Liver (tissue), 9 donors: ENCODE results near the gene KDM2A. TPM values are rescaled to one million over a fixed set of nuclear protein-coding genes. Genes with fewer than 3 reads are reported as not detected.

Experiments
- DNase-seq: peaks from one replicate; pipeline ENCODE4 v3.0.0-alpha.2; 2017; ENCODE audit warnings: low spot score
- H3K27ac ChIP-seq, 2 donors: one replicate each; pipeline ENCODE4 v1.7.0; 2013; ENCODE audit warnings: inconsistent platforms in 2 of 2, low read length in 2 of 2, control low read depth in 1 of 2, low read depth in 1 of 2, mild to moderate bottlenecking in 1 of 2
- H3K27me3 ChIP-seq, 4 donors: one replicate each; pipeline versions ENCODE4 v1.6.1 to v1.7.0; 2013; ENCODE audit warnings: low read length in 3 of 4, inconsistent platforms in 1 of 4, mild to moderate bottlenecking in 1 of 4, moderate library complexity in 1 of 4; ENCODE audit not compliant: control insufficient read depth in 4 of 4, insufficient read depth in 4 of 4
- H3K36me3 ChIP-seq, 4 donors: one replicate each; pipeline versions ENCODE4 v1.6.1 to v1.7.0; 2013; ENCODE audit warnings: low read length in 3 of 4, mild to moderate bottlenecking in 3 of 4, low read depth in 1 of 4, moderate library complexity in 1 of 4; ENCODE audit not compliant: control insufficient read depth in 4 of 4, insufficient read depth in 3 of 4
- H3K4me1 ChIP-seq, 4 donors: one replicate each; pipeline versions ENCODE4 v1.6.1 to v1.7.0; 2013; ENCODE audit warnings: low read length in 3 of 4, mild to moderate bottlenecking in 3 of 4, moderate library complexity in 1 of 4; ENCODE audit not compliant: control insufficient read depth in 4 of 4, insufficient read depth in 4 of 4
- H3K4me3 ChIP-seq, 3 donors: one replicate each; pipeline versions ENCODE4 v1.6.1 to v1.7.0; 2013; ENCODE audit warnings: low read length in 3 of 3, control low read depth in 1 of 3, low read depth in 1 of 3, mild to moderate bottlenecking in 1 of 3
- H3K9ac ChIP-seq, 2 donors: one replicate each; pipeline ENCODE4 v1.7.0; 2013; ENCODE audit warnings: low read length in 2 of 2, mild to moderate bottlenecking in 2 of 2, moderate library complexity in 2 of 2, control low read depth in 1 of 2, low read depth in 1 of 2
- H3K9me3 ChIP-seq, 4 donors: one replicate each; pipeline versions ENCODE4 v1.6.1 to v1.7.0; 2013; ENCODE audit warnings: low read length in 3 of 4; ENCODE audit not compliant: control insufficient read depth in 4 of 4
- FOXA2 ChIP-seq: IDR thresholded peaks from 2 replicates; pipeline ENCODE4 v1.6.1; 2016; ENCODE audit warnings: antibody characterized with exemption
- NR2F2 ChIP-seq: IDR thresholded peaks from 2 replicates; pipeline ENCODE4 v1.6.1; 2016; ENCODE audit warnings: antibody characterized with exemption
- RAD21 ChIP-seq, 2 donors: IDR thresholded peaks; 2 replicates each; pipeline ENCODE4 v1.6.1; 2016; ENCODE audit warnings: antibody characterized with exemption in 2 of 2, mild to moderate bottlenecking in 2 of 2
- REST ChIP-seq: IDR thresholded peaks from 2 replicates; pipeline ENCODE4 v1.6.1; 2016; ENCODE audit warnings: antibody characterized with exemption, mild to moderate bottlenecking
- RXRA ChIP-seq, 2 donors: IDR thresholded peaks; 2 replicates each; pipeline ENCODE4 v1.6.1; 2017 to 2018; ENCODE audit warnings: antibody characterized with exemption in 2 of 2, mild to moderate bottlenecking in 1 of 2
- SP1 ChIP-seq: IDR thresholded peaks from 2 replicates; pipeline ENCODE4 v1.6.1; 2018; ENCODE audit warnings: antibody characterized with exemption, mild to moderate bottlenecking
- YY1 ChIP-seq: IDR thresholded peaks from 2 replicates; pipeline ENCODE4 v1.6.1; 2016; ENCODE audit warnings: antibody characterized with exemption, mild to moderate bottlenecking
- ZBTB33 ChIP-seq: IDR thresholded peaks from 2 replicates; pipeline ENCODE4 v1.6.1; 2016; ENCODE audit warnings: antibody characterized with exemption
- WGBS: extraction: QIAGEN DNeasy Blood & Tissue Kit; methylation state at CpG from one replicate; pipeline ENCODE4 v1.1.7; 2013; 5-methylcytosine and 5-hydroxymethylcytosine counted together
- polyA plus RNA-seq, 2 donors: library from polyadenylated mRNA; stranded (reverse) in 1 of 2; unstranded in 1 of 2; fragments of 200-250 nt in 1 of 2; fragments of >200 nt in 1 of 2; fragmentation: Nextera tagmentation in 1 of 2; extraction: Ambion mirVana in 1 of 2; gene quantifications; one replicate each; pipeline versions ENCODE4 v1.2.1 to v1.2.3, GENCODE V29; 2013 to 2015
- total RNA-seq, 2 donors: library from RNA; depleted of rRNA; stranded (reverse); fragments of >200 nt; gene quantifications; one replicate each; pipeline ENCODE4 v1.2.3, GENCODE V29; 2014
- TF ChIP-seq, protein P1 (sequence below): fragments of 150-350 bp; IDR thresholded peaks from 2 replicates; pipeline ENCODE4 v1.5.1; 2017; ENCODE audit warnings: improper control_type of control experiment, low read depth, low read length; ENCODE audit not compliant: missing input control
- TF ChIP-seq, protein P2 (sequence below): IDR thresholded peaks from 2 replicates; pipeline ENCODE4 v1.6.1; 2016; ENCODE audit warnings: antibody characterized with exemption
- donor health status: healthy.
- donor health status: healthy.
- donor health status: healthy.
- donor health status: healthy.
- donor health status: healthy.

KDM2A gene
- total and polyA plus RNA-seq, 4 donors: 8.3 to 44.9 (median 22.4) TPM

- no peak overlapping the region for H3K27ac ChIP-seq
- 88% methylated on average over 4 of the region's 4 CpGs for WGBS
- H3K4me3 ChIP-seq: no peak overlapping the region
- H3K27me3 ChIP-seq: no peaks in the 10 kb centered on the region
- H3K4me1 ChIP-seq: peaks cover 2 to 60% (median 48%) of the 10 kb centered on the region in 4 donors
- H3K9ac ChIP-seq: no peak overlapping the region
- DNase-seq: no peak
- H3K9me3 ChIP-seq: no peaks in the 10 kb centered on the region
- peaks cover 26 to 80% (median 69%) of the 10 kb centered on the region in 4 donors for H3K36me3 ChIP-seq
- TF ChIP-seq RXRA (IDR thresholded peaks at IDR 0.05) (peak in 1 of 2 donors; percentile 9), ZBTB33 (no peak), RAD21 (IDR thresholded peaks at IDR 0.05) (peak; percentile 64 to 73)
- TF ChIP-seq, protein P1, sequence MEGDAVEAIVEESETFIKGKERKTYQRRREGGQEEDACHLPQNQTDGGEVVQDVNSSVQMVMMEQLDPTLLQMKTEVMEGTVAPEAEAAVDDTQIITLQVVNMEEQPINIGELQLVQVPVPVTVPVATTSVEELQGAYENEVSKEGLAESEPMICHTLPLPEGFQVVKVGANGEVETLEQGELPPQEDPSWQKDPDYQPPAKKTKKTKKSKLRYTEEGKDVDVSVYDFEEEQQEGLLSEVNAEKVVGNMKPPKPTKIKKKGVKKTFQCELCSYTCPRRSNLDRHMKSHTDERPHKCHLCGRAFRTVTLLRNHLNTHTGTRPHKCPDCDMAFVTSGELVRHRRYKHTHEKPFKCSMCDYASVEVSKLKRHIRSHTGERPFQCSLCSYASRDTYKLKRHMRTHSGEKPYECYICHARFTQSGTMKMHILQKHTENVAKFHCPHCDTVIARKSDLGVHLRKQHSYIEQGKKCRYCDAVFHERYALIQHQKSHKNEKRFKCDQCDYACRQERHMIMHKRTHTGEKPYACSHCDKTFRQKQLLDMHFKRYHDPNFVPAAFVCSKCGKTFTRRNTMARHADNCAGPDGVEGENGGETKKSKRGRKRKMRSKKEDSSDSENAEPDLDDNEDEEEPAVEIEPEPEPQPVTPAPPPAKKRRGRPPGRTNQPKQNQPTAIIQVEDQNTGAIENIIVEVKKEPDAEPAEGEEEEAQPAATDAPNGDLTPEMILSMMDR: peak; percentile 29
Measured at GRCh38 chr11:67252831-67253239, 133.8 kb downstream of the KDM2A start.

DNA sequence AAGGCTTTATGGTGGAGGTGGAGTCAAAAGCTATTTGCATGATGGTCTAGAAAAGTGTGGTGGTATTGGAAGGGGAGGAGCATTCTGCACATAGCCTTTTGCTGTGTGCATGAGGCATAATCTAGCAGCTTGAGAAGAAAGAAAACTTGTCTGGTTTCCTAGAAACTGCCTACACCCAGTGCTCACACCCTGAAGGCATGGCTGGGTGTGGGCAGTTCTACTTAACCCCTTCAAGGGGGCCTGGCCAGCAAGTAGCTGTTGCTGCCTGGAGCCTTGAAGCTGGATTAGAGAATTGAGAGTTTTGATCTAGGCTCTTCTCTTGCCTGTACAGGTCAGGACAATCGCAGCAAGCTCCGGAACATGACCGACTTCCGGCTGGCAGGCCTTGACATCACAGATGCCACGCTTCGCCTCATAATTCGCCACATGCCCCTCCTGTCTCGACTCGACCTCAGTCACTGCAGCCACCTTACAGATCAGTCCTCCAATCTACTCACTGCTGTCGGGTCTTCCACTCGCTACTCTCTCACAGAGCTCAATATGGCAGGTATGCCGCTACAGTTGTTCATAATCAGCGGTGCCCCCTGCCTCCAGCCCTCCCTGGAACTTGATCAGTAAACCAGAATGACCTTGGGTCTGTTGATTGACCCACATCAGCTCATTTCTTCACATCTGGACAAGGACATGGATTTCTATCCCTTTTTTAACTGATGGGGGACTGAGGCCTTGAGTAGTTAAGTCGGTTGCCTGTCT is 135.0 kb downstream of the KDM2A start:
- Histone ChIP-seq H3K4me3 (no peak overlapping the region), H3K4me1 (peaks cover 6 to 58% (median 44%) of the 10 kb centered on the region in 4 donors), H3K36me3 (peaks cover 23 to 68% (median 63%) of the 10 kb centered on the region in 4 donors), H3K9ac (no peak overlapping the region), H3K9me3 (no peaks in the 10 kb centered on the region), H3K27me3 (no peaks in the 10 kb centered on the region), H3K27ac (no peak overlapping the region)
- TF ChIP-seq SP1: no peak
- no peak for TF ChIP-seq NR2F2
- no peak for TF ChIP-seq FOXA2
- TF ChIP-seq ZBTB33: no peak
- no peak for TF ChIP-seq YY1
- TF ChIP-seq, protein P2, sequence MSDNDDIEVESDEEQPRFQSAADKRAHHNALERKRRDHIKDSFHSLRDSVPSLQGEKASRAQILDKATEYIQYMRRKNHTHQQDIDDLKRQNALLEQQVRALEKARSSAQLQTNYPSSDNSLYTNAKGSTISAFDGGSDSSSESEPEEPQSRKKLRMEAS: no peak
- no peak for TF ChIP-seq REST
- no peak for DNase-seq
- WGBS: 91% methylated on average over 14 of the region's 14 CpGs
